HFFc6 (cell line): Measurements from ENCODE around the gene KCNK13. TPM values are rescaled to one million over a fixed set of nuclear protein-coding genes. Genes with fewer than 3 reads are reported as not detected.
A peak's percentile ranks its signal among the peaks of the same experiment; 100 is the strongest.

Source experiments
- DNase-seq: peaks from one replicate; pipeline ENCODE4 v3.0.0-alpha.2; 2018
- H3K27ac Mint-ChIP-seq: 2 replicates; pipeline ENCODE4 v1.8.0; 2020; ENCODE audit warnings: mild to moderate bottlenecking, mixed read lengths
- H3K27me3 Mint-ChIP-seq: 2 replicates; pipeline ENCODE4 v1.8.0; 2021; ENCODE audit warnings: mild to moderate bottlenecking, moderate library complexity, mixed read lengths; ENCODE audit not compliant: insufficient read depth
- H3K36me3 Mint-ChIP-seq: 2 replicates; pipeline ENCODE4 v1.8.0; 2021; ENCODE audit warnings: low read depth, mixed read lengths
- H3K4me1 Mint-ChIP-seq: 2 replicates; pipeline ENCODE4 v1.8.0; 2020; ENCODE audit warnings: low read depth, mixed read lengths
- H3K4me3 Mint-ChIP-seq: 2 replicates; pipeline ENCODE4 v1.8.0; 2020; ENCODE audit warnings: mild to moderate bottlenecking, moderate library complexity, mixed read lengths
- H3K9me3 Mint-ChIP-seq: 2 replicates; pipeline ENCODE4 v1.8.0; 2020; ENCODE audit warnings: mild to moderate bottlenecking, mixed read lengths
- CTCF ChIP-seq: fragments of 200-600 bp; sonication (generic); IDR thresholded peaks from 2 replicates; pipeline ENCODE4 v1.5.0; 2021; ENCODE audit warnings: antibody characterized with exemption, mild to moderate bottlenecking
- total RNA-seq, 6 experiments: library from RNA; stranded (reverse); fragmentation: NEBNext Ultra II Directional; extraction: Animal tissue kit (Norgen Biotek cat#: 25700); gene quantifications; 2 replicates in 1 of 6; 3 replicates in 5 of 6; pipeline ENCODE4 v1.2.3, GENCODE V29; 2021

KCNK13 gene
- total RNA-seq, 6 experiments from 2014 or later = not detected

GRCh38 chr14:90168425-90169105 lies 106.8 kb downstream of the KCNK13 start:
- peaks cover 4% of the 10 kb centered on the region; the same call in 1 of the 2 replicates for H3K27me3 Mint-ChIP-seq
- no peak for TF ChIP-seq CTCF
- peaks cover 30% of the 10 kb centered on the region for H3K4me1 Mint-ChIP-seq
- peak overlapping the region; percentile 84 for H3K27ac Mint-ChIP-seq
- peak; percentile 73 for DNase-seq
- H3K9me3 Mint-ChIP-seq = 0 out of 2 replicates have a peak, but pooled peaks cover 10% of the 10 kb centered on the region
- peaks cover 8% of the 10 kb centered on the region for H3K36me3 Mint-ChIP-seq
- no peak overlapping the region for H3K4me3 Mint-ChIP-seq

DNA sequence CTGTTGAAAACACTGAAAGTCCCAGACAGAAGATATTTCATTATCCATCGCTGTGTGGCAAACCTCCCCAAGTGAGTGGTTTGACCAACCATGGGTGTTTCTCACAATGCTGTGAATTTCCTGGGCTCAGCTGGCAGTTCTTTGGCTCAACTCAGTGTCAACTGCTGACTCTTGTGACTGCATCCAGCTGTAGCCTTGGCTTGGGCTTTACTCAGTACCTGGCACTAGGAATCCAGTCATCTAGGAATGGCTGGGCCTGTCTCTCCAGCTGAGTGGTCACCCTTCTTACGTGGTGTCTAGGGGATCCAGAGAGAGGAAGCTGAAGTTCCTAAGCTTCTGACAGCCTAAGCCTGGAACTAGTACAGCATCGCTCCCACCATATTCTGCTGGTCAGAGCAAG lies 113.8 kb downstream of the KCNK13 start:
- DNase-seq = no peak
- H3K4me1 Mint-ChIP-seq = peaks cover 11% of the 10 kb centered on the region
- TF ChIP-seq CTCF = no peak
- H3K27me3 Mint-ChIP-seq = peaks cover 4% of the 10 kb centered on the region; the same call in 1 of the 2 replicates
- no peaks in the 10 kb centered on the region for H3K9me3 Mint-ChIP-seq
- H3K36me3 Mint-ChIP-seq = no peaks in the 10 kb centered on the region
- no peak overlapping the region for H3K4me3 Mint-ChIP-seq
- no peak overlapping the region for H3K27ac Mint-ChIP-seq

DNA sequence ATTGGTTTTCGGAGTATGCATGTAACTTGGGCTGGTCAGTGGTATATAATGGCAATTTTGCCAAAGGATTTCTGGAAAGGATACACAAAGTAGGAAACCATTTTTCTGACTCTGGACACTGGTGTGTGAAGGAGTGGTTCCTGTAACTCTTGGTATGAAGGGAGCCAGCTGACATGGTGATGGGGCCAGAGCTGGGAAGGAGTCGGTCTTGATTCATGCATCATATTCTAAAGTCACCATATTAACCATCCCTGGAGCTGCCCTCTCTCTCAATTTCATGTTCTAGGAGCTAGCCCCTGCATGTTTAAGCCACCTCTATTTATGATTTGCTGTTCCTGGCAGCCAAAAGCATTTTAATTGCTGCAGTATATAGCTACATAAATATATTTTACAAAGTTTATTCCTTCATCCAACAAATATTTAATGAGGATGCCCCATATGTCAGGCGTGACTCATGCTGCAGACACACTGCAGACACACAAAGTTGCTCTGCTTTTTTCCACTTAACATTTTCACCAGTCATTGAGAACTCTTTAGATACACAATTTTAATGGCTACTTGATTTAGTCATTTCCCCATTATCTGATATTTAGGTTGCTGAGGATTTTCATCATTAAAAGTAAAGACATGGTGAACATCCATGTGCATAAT lies 115.9 kb downstream of the KCNK13 start:
- H3K27ac Mint-ChIP-seq = peak overlapping the region; percentile 59; the same call in 1 of the 2 replicates
- peak; percentile 60 for DNase-seq
- no peak overlapping the region for H3K4me3 Mint-ChIP-seq
- H3K27me3 Mint-ChIP-seq = peaks cover 3% of the 10 kb centered on the region
- H3K36me3 Mint-ChIP-seq = 0 out of 2 replicates have a peak, but pooled peaks cover 5% of the 10 kb centered on the region
- peaks cover 11% of the 10 kb centered on the region for H3K4me1 Mint-ChIP-seq
- no peaks in the 10 kb centered on the region for H3K9me3 Mint-ChIP-seq
- no peak for TF ChIP-seq CTCF

GRCh38 chr14:90179357-90179756 lies 117.6 kb downstream of the KCNK13 start:
- no peak for TF ChIP-seq CTCF
- DNase-seq = no peak
- peaks cover 11% of the 10 kb centered on the region for H3K4me1 Mint-ChIP-seq
- H3K9me3 Mint-ChIP-seq = no peaks in the 10 kb centered on the region
- H3K4me3 Mint-ChIP-seq = no peak overlapping the region
- H3K27ac Mint-ChIP-seq = no peak overlapping the region
- peaks cover 8% of the 10 kb centered on the region for H3K27me3 Mint-ChIP-seq
- 0 out of 2 replicates have a peak, but pooled peaks cover 5% of the 10 kb centered on the region for H3K36me3 Mint-ChIP-seq

DNA sequence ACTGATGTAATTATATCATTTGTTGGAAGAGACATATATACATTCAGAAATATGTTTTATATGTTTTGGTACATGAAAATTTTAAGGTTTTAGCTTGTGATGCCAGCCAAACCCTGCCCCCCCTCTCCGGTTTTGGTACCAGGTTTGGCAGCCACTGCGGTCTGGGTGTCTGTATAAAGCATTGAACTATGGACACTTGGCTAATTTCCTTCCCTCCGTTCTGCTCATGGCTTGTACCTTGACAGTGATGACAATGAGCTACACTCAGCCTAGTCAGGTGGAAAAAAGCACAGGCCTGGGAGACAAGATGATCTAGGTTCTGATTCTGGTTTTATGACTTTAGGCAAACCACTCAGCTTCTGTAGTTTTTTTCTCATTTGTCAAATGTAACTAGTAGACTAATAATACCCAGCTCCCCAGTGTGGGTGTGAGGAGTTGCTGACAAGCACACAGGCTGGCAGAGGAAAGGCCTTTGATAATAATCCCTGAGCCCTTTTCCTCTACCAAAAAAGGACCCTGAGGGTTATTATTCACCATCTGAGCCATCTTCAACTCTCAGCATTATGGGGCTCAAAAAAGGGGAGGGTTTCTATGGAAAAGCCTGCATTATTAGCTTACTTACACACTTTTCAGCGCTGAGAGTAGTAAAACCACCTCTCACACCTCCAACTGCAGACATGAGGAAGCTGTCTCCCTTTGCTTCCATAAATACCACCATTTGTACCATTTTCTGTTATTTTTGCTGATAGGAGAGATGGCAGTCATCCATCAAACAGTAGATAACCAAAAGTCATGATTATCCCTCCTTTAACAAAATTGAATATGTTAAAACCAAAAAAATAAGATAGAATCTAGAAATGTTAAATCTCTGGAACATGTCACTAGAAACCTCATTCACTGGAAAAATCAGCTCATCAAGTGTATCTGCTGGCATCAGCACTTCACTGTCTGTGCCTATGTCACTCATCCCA lies 118.3 kb downstream of the KCNK13 start:
- Mint-ChIP-seq H3K27me3 (peaks cover 13% of the 10 kb centered on the region), H3K4me1 (peaks cover 11% of the 10 kb centered on the region), H3K27ac (no peak overlapping the region)

More for the DNA sequence above, 118.3 kb downstream of the KCNK13 start:
- DNase-seq = no peak
- Mint-ChIP-seq H3K4me3 (no peak overlapping the region), H3K36me3 (0 out of 2 replicates have a peak, but pooled peaks cover 5% of the 10 kb centered on the region), H3K9me3 (no peaks in the 10 kb centered on the region)
- no peak for TF ChIP-seq CTCF
